IPS-20b (cell line): ENCODE data around the gene FBL.
A peak's percentile ranks its signal among the peaks of the same experiment; 100 is the strongest.

Experiments used
- H3K27ac ChIP-seq: one replicate; pipeline ENCODE4 v1.5.1; 2013; ENCODE audit warnings: low read length
- H3K27me3 ChIP-seq: 2 replicates; pipeline ENCODE4 v1.6.1; 2013; ENCODE audit warnings: mild to moderate bottlenecking, low read length, inconsistent platforms; ENCODE audit not compliant: insufficient read depth
- H3K36me3 ChIP-seq: 2 replicates; pipeline ENCODE4 v1.6.1; 2013; ENCODE audit warnings: low read depth, mild to moderate bottlenecking, inconsistent platforms, low read length, moderate library complexity; ENCODE audit not compliant: insufficient read depth
- H3K4me1 ChIP-seq: 2 replicates; pipeline ENCODE4 v1.6.1; 2013; ENCODE audit warnings: mild to moderate bottlenecking, control low read depth, inconsistent platforms, low read length, moderate library complexity; ENCODE audit not compliant: insufficient read depth
- H3K4me3 ChIP-seq: 2 replicates; pipeline ENCODE4 v1.5.1; 2013; ENCODE audit warnings: mild to moderate bottlenecking, low read length, inconsistent platforms
- H3K9ac ChIP-seq: 2 replicates; pipeline ENCODE4 v1.6.1; 2013; ENCODE audit warnings: low read depth, mild to moderate bottlenecking, inconsistent platforms, low read length, moderate library complexity
- H3K9me3 ChIP-seq: 2 replicates; pipeline ENCODE4 v1.6.1; 2013; ENCODE audit warnings: mild to moderate bottlenecking, low read depth, low read length, inconsistent platforms; ENCODE audit not compliant: insufficient read depth

Gene FBL

DNA sequence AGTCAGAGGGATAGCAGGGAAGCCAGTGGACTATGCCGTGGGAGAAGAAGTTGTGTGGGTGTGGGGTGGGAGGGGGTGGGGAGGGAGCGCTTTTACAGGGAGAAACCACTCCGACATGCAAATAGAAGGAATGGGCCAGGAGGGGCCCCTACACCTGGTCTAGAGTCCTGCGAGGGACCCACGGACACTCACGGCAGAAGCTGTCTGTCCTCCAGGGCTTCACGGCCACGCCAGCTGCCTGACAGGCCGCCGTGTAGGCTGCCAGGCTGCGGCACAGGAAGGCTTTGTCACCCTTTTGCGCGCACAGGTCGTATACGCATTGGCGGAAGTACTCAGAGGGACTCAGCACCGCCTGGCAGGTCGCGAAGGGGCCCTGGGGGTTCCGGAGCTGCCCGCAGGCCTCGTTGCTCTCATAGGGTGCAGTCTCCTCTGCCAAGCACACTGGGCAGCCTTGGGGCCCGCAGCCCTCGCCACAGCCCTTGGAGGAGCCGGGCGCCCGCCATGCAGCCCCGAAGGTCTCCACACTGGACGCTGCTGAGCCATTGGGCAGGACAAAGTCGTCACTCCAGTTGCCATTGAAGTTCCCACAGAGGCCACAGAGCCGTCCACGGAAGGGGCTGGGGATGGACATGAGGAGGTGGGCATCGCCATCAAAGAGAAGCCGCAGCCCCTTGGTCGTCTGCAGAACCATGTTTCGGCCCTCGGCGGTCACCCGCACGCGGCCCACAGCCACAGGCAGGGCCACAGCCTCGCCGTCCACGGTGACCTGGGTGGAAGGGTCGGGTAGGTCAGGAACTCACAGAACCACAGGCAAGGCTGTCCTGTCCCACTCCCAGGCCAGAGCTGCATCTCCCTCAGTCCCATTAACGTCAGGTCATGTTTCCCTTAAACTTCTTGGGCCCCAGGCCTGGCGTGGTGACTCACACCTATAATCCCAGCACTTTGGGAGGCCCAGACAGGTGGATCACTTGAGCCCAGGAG lies 26.0 kb upstream of the FBL start:
- Histone ChIP-seq H3K4me1 (0 out of 2 replicates have a peak, but pooled peaks cover 2% of the 10 kb centered on the region), H3K9me3 (no peaks in the 10 kb centered on the region), H3K27me3 (no peaks in the 10 kb centered on the region), H3K36me3 (no peaks in the 10 kb centered on the region), H3K27ac (no peak overlapping the region), H3K9ac (no peak overlapping the region), H3K4me3 (no peak overlapping the region)

DNA sequence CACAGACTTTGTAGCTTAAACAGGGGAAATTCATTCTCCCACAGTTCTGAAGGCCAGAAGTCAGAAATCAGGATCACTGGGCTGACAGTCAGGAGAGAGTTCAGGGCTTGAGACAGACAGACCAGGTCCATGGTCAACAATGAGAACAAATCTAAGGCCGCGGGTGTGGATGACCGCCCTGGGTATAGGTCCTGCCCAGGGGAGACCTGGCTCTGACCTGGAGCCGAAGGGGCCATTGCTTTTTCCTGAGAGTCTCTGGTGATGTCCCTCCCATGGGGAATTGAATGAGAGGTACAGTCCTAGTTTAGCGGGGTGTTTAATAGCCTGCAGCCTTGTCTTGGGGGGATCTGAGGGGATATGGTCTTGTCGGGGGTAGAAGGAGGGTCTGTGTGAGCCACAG lies 25.2 kb upstream of the FBL start:
- H3K27me3 ChIP-seq, result no peaks in the 10 kb centered on the region
- 0 out of 2 replicates have a peak, but pooled peaks cover 2% of the 10 kb centered on the region for H3K4me1 ChIP-seq
- H3K9ac ChIP-seq, result no peak overlapping the region
- no peaks in the 10 kb centered on the region for H3K9me3 ChIP-seq
- no peak overlapping the region for H3K4me3 ChIP-seq
- no peaks in the 10 kb centered on the region for H3K36me3 ChIP-seq
- no peak overlapping the region for H3K27ac ChIP-seq

DNA sequence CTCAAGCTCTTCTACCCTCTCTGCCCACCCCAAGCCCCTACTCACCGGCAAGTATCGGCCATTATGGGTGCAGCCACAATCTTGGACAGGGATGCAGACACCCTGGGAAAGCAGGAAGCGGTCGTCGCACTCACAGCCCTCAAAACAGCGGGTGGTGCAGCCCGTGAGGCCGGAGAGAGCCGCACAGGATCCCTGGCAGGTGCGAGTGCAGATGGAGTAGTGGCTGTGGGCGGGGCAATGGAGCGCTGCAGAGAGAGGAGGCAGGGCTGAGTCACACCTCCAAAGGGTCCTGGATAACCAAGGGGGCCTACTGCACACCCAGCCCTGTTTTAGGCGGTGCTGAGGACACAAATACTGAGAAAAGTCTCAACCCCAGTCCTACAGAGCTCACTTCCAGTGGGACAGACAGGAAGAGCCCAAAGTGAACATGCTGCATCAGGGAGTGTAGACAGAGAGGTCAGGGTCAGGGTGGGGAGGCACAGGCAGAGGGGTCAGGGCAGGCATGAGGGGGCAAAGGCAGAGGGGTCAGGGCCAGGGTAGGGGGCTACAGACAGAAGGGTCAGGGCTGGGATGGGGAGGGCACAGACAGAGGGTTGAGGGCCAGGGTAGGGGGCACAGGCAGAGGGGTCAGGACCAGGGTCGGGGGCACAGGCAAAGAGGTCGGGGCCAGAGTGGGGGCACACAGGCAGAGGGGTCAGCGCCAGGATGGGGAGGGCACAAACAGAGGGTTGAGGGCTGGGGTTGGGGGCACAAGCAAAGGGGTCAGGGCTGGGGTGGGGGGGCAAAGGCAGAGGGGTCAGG lies 24.2 kb upstream of the FBL start:
- Histone ChIP-seq H3K36me3 (no peaks in the 10 kb centered on the region), H3K27ac (no peak overlapping the region), H3K4me1 (0 out of 2 replicates have a peak, but pooled peaks cover 2% of the 10 kb centered on the region), H3K9ac (no peak overlapping the region), H3K4me3 (peak overlapping the region; percentile 14; the same call in 1 of the 2 replicates), H3K9me3 (no peaks in the 10 kb centered on the region), H3K27me3 (no peaks in the 10 kb centered on the region)

DNA sequence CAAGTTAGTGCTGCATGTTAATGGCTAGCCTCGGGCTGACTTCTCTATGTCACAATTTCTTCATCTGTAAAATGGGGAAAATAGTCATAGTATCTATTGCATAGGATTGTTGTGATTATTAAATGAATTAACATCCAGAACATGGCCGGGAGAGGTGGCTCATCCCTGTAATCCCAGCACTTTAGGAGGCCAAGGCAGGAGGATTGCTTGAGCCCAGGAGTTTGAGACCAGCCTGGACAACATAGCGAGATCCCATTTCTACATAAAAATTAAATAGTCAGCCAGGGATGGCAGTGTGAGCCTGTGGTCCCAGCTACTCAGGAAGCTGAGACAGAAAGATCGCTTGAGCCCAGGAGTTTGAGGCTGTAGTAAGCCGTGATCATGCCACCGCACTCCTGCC lies 21.8 kb upstream of the FBL start:
- Histone ChIP-seq H3K27ac (no peak overlapping the region), H3K9me3 (no peaks in the 10 kb centered on the region), H3K4me3 (no peak overlapping the region), H3K36me3 (no peaks in the 10 kb centered on the region), H3K4me1 (0 out of 2 replicates have a peak, but pooled peaks cover 2% of the 10 kb centered on the region), H3K9ac (no peak overlapping the region), H3K27me3 (no peaks in the 10 kb centered on the region)

DNA sequence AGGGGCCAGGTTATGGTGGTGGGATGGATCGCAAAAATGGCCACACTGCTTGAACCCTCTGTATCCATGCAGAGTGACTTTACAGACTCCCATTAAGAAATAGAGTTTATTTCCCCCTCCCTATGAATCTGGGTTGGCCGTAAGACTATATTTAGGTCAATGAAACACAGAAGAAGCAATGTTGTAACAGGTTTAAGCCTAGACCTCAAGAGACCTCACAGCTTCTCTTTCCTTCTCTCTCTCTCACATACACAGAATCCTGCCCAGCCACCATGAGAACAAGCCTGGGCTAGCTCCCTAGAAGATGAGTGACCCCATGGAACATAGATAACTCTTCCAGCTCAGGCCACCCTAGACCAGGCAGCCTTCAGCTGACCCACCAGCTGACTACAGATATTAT lies 21.0 kb upstream of the FBL start:
- Histone ChIP-seq H3K4me3 (no peak overlapping the region), H3K27me3 (no peaks in the 10 kb centered on the region), H3K9ac (no peak overlapping the region), H3K27ac (no peak overlapping the region), H3K36me3 (no peaks in the 10 kb centered on the region), H3K4me1 (0 out of 2 replicates have a peak, but pooled peaks cover 2% of the 10 kb centered on the region), H3K9me3 (no peaks in the 10 kb centered on the region)

DNA sequence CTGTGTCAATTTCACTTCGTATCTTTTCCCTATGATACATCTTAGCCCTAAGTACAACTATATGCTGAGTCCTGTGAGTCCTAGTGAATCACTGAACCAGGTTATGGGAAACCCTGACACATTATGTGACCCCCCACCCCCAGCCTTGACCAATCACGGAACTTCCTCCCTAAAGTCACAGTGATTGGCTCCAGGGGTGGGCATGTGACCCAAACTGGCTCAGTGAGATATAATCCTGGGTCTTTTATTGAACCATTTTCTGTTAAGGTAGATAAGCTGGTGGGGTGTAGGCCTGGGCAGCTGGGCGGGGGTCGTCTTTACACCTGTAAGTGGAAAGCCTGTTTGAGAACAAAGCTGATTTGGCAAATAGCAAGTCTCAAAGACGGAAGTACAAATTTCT lies 19.8 kb upstream of the FBL start:
- Histone ChIP-seq H3K9me3 (no peaks in the 10 kb centered on the region), H3K36me3 (no peaks in the 10 kb centered on the region), H3K4me1 (0 out of 2 replicates have a peak, but pooled peaks cover 2% of the 10 kb centered on the region), H3K4me3 (no peak overlapping the region), H3K9ac (no peak overlapping the region), H3K27ac (no peak overlapping the region), H3K27me3 (no peaks in the 10 kb centered on the region)

DNA sequence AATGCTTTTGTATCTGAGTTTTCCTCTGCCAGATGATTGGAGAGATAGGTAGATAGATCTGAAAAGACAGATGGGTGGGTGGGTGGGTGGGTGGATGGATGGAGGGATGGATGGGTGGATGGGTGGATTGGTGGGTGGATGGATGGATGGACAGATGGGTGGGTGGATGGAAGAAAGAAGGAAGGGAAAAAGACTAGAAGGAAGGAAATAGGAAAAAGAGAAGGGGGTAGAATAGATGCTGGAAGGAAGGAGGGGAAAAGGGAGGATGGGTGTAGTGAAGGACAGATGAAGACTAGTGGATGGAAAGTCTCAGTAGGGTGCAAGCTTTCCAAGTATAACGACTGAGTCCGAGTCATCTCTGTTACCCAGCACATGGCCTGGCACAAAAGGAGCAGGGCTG lies 19.0 kb upstream of the FBL start:
- H3K36me3 ChIP-seq, result no peaks in the 10 kb centered on the region
- H3K9me3 ChIP-seq, result no peaks in the 10 kb centered on the region
- H3K27ac ChIP-seq, result no peak overlapping the region
- H3K4me1 ChIP-seq, result no peaks in the 10 kb centered on the region
- H3K27me3 ChIP-seq, result no peaks in the 10 kb centered on the region
- H3K9ac ChIP-seq, result no peak overlapping the region
- no peak overlapping the region for H3K4me3 ChIP-seq

DNA sequence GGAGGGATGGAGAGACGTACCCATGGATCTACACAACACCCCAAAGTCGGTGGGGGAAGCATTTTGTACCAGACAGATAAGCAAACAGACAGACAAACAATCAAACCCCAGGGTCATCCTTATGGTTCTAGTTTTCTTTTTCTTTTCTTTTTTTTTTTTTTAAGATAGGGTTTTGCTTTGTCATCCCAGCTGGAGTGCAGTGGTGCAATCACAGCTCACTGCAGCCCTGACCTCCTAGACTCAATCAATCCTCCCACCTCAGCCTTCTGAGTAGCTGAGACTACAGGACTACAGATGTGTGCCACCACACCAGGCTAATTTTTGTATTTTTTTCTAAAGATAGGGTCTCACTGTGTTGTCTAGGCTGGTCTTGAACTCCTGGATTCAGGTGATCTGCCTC lies 17.9 kb upstream of the FBL start:
- H3K4me3 ChIP-seq, result no peak overlapping the region
- H3K27ac ChIP-seq, result no peak overlapping the region
- no peaks in the 10 kb centered on the region for H3K4me1 ChIP-seq
- no peaks in the 10 kb centered on the region for H3K36me3 ChIP-seq
- no peaks in the 10 kb centered on the region for H3K9me3 ChIP-seq
- H3K27me3 ChIP-seq, result no peaks in the 10 kb centered on the region
- no peak overlapping the region for H3K9ac ChIP-seq

DNA sequence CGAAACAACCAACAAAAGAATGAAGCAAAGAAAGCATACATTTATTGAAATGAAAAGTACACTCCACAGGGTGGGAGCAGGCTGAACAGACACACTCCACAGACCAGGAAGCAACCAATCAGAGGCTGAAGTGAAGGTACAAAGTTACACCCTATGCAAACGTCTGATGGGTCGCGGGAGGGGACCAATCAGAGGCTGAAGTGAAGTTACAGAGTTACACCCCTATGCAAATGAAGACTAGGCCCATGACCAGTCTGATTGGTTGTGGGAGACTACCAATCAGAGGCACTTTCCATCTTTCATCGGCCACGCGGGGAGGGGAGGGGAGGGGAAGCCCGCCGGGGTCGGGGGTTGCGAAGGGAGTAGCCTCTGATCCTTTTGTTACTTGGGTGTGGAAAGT lies 12.4 kb upstream of the FBL start:
- H3K9ac ChIP-seq, result no peak overlapping the region
- no peaks in the 10 kb centered on the region for H3K27me3 ChIP-seq
- no peaks in the 10 kb centered on the region for H3K4me1 ChIP-seq
- H3K36me3 ChIP-seq, result no peaks in the 10 kb centered on the region
- no peaks in the 10 kb centered on the region for H3K9me3 ChIP-seq
- peak overlapping the region; percentile 10; the same call in 1 of the 2 replicates for H3K4me3 ChIP-seq
- H3K27ac ChIP-seq, result no peak overlapping the region

DNA sequence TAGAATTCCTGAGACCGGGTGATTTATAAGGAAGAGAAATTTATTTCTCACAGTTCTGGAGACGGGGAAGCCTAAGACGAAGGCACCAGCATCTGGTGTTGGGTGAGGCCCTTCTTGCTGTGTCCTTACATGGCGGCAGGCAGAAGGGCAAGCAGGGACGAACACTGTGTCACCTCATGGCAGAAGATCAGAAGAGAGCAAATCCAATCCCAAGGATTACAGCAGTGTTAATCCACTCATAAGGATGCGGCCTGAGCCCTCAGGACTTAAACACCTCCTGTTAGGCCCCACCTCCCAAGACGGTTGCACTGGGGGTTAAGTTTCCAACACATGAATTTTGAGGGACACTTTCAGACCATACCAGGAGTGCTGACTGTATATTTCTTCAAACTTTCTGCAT lies 6.7 kb upstream of the FBL start:
- no peak overlapping the region for H3K27ac ChIP-seq
- H3K36me3 ChIP-seq, result no peaks in the 10 kb centered on the region
- no peak overlapping the region for H3K9ac ChIP-seq
- H3K27me3 ChIP-seq, result no peaks in the 10 kb centered on the region
- no peaks in the 10 kb centered on the region for H3K4me1 ChIP-seq
- H3K9me3 ChIP-seq, result no peaks in the 10 kb centered on the region
- H3K4me3 ChIP-seq, result no peak overlapping the region

DNA sequence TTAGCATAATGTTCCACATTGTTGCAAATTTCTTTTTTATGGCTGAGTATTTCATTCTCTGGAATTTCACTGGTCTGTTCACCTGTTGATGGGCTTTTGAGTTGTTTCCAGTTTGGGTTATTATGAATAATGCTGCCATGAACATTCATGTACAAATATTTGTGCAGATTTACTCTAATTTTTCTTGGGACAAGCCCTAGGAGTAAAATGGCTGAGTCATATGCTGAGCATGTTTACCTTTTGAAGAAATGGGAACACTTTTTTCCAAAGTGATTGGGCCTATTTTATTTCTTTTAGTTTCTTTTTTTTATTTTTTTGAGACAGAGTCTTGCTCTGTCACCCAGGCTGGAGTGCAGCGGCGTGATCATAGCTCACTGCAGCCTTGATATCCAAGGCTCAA lies 4.7 kb upstream of the FBL start:
- H3K4me1 ChIP-seq, result peaks cover 8% of the 10 kb centered on the region; the same call in 1 of the 2 replicates
- H3K4me3 ChIP-seq, result no peak overlapping the region
- no peak overlapping the region for H3K27ac ChIP-seq
- no peaks in the 10 kb centered on the region for H3K9me3 ChIP-seq
- no peaks in the 10 kb centered on the region for H3K36me3 ChIP-seq
- H3K9ac ChIP-seq, result no peak overlapping the region
- H3K27me3 ChIP-seq, result no peaks in the 10 kb centered on the region
